Esophagus muscularis mucosa (tissue), 4 donors: ENCODE measurements around the gene EPHA6.

Source experiments
- EP300 ChIP-seq: sonication (generic); formaldehyde crosslinking; IDR thresholded peaks from one replicate; pipeline ENCODE4 v1.6.1; 2017; ENCODE audit warnings: antibody characterized with exemption
- POLR2A ChIP-seq: fragments of 450-650 bp; IDR thresholded peaks from one replicate; pipeline ENCODE4 v1.6.1; 2017; ENCODE audit warnings: antibody characterized with exemption, moderate library complexity, mild to moderate bottlenecking, low read depth
- POLR2AphosphoS5 ChIP-seq, 2 donors: sonication (generic); formaldehyde crosslinking; IDR thresholded peaks; one replicate each; pipeline ENCODE4 v1.6.1; 2017; ENCODE audit warnings: antibody characterized with exemption in 2 of 2
- TF ChIP-seq, protein P1 (sequence below), 3 experiments: fragments of 200-600 bp in 2 of 3; fragments of 450-650 bp in 1 of 3; sonication (generic) in 2 of 3; IDR thresholded peaks; one replicate each; pipeline ENCODE4 v1.5.1; 2017 to 2019; ENCODE audit warnings: antibody characterized with exemption in 3 of 3, mild to moderate bottlenecking in 2 of 3, moderate library complexity in 1 of 3

DNA sequence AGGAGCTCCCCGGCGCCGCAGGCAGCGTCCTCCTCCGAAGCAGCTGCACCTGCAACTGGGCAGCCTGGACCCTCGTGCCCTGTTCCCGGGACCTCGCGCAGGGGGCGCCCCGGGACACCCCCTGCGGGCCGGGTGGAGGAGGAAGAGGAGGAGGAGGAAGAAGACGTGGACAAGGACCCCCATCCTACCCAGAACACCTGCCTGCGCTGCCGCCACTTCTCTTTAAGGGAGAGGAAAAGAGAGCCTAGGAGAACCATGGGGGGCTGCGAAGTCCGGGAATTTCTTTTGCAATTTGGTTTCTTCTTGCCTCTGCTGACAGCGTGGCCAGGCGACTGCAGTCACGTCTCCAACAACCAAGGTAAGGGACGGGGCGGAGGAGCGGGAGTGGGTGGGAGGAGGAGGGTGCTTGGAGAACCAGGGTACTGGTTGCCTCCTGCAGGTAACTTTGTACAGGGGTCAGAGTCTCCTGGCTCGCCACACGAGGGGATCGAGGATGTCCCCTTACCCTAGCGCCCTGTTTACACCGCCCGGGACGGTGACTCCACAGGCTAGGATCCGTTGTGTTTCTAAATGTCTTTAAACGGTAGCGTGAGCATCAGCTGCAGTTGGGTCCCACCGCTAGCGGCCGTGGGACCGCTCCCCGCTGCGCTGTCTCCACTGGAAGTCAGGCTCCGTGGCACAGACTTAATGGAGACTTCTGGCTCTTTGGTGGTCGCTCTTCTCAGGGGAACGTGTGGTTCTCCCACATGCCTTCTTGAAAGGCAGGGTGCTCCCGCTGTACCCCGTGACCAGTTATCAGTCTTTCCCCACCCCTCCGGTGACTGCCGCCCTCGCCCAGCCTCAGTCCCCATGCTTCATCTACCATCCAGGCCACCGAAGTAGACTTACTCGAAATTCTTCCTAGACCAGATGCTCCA, 515 bp downstream of the EPHA6 start:
- TF ChIP-seq, protein P1, sequence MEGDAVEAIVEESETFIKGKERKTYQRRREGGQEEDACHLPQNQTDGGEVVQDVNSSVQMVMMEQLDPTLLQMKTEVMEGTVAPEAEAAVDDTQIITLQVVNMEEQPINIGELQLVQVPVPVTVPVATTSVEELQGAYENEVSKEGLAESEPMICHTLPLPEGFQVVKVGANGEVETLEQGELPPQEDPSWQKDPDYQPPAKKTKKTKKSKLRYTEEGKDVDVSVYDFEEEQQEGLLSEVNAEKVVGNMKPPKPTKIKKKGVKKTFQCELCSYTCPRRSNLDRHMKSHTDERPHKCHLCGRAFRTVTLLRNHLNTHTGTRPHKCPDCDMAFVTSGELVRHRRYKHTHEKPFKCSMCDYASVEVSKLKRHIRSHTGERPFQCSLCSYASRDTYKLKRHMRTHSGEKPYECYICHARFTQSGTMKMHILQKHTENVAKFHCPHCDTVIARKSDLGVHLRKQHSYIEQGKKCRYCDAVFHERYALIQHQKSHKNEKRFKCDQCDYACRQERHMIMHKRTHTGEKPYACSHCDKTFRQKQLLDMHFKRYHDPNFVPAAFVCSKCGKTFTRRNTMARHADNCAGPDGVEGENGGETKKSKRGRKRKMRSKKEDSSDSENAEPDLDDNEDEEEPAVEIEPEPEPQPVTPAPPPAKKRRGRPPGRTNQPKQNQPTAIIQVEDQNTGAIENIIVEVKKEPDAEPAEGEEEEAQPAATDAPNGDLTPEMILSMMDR (IDR thresholded peaks at IDR 0.05) = no peak
- TF ChIP-seq POLR2A = no peak
- no peak for TF ChIP-seq POLR2AphosphoS5 (IDR thresholded peaks at IDR 0.05)
- no peak for TF ChIP-seq EP300
